ENCODE measurements around the gene CFAP299.
A peak's percentile ranks its signal among the peaks of the same experiment; 100 is the strongest.

The CFAP299 gene

DNA sequence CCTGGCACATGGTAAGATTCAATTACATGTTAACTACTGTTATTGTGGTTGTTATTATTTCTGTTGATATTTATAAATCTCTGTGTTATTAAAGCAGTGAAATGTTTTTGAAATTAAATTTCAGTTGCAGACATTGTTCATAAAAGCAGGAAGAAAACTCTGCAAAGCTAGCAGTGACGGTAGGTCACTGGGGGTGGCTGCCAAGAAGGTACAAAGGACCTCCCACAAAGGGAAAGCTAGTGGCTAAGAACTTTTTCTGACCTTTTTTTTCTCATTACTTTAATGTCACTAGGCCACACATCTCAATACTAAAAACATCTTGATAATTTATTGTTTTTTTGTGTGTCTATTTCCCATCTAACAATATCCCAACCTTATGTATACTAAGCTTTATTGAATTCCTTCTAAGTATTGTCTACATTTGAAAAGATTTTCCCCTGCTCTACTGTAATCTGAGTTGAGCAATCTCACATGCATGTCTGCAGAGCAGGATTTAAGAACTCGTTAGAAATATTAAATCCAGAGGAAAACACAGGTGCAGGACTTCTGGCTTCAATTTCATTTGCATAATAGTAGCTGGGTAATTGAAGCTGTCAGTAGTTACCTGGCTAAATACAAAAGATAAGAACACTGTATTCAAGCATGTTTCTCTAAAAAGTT is 197.3 kb downstream of the CFAP299 start:
- DNase-seq: peak; percentile 33

GRCh38 chr4:80535551-80535950 is 200.0 kb downstream of the CFAP299 start:
- DNase-seq: peak; percentile 13

DNA sequence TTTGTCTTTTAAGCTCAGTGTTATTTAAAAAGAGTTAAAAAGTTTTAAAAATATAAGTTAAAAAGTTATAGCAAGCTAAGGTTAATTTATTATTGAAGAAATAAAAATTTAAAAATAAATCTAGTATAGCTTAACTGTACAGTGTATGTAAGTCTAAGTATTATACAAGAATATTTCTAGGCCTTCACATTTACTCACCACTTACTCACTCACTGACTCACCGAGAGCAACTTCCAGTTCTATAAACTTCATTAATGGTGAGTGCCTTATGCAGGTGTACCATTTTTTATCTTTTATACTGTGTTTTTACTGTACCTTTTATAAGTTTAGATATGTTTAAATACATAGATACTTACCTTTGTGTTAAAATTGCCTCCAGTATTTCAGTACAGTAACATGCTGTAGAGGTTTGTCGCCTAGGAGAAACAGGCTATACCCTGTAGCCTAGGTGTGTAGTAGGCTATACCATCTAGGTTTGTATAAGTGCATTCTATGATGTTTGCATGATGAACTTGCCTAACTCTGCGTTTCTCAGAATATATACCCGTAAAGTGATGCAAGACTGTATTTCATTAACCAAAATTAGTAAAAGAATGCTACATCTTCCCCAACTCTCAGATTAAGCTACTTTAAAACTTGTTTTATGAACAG is 202.9 kb downstream of the CFAP299 start:
- DNase-seq: no peak

DNA sequence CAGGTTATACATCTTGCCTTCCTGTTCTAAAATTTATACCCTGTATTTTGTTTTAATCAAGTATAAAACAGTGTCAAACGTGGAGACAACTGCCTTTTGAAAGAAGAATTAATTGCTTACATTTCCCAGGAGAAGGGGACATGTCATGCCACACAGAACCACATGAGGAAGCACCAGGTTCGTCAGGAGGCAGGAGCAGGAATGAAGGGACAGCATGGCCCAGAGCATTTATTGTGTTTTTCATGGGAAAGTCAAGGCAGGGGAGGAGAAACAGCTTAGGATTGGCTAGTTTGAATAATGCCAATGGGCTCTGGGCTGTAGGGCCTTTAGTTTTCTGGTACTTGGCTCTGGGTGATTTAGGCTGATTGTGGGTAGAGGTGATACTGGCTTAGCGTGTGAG is 203.7 kb downstream of the CFAP299 start:
- DNase-seq: peak; percentile 6

GRCh38 chr4:80540349-80540748 is 204.8 kb downstream of the CFAP299 start:
- DNase-seq: peak; percentile 3

GRCh38 chr4:80540785-80541469 is 205.4 kb downstream of the CFAP299 start:
- DNase-seq: no peak

DNA sequence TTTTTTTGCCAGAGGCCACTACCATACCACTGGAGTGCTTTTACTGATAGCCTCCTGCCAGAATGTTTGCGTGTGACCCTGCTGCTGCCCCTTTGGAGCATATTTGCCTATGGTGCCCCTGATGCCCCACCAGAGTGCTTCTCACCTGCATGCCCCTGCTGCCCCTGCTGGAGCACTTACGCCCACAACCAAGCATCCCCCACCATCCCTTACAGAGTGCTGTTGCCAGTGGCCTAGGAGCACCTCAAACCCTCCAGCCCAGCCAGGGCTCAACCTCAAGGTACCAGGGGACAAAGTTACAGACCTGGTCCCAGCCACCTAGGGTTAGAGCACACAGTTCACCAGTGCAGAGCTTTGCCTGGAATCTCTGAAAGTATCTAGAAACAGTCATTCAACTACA is 207.2 kb downstream of the CFAP299 start:
- no peak for DNase-seq

DNA sequence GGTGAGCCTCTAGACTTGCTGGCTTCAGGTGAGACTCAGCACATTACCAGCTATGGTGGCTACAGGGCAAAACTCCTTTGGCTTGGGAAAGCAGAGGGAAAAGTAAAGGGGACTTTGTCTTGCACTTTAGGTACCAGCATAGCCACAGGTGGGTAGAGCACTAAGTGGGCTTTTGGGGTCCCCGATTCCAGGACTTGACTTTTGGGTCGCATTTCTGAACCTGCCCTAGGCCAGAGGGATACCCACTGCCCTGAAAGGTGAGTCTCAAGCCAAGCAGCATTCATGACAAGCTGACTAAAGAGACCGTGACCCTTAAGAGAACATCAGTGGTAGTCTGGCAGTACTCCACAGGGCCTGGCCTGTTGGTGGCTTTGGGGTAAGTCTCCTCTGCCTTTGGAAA is 224.8 kb downstream of the CFAP299 start:
- DNase-seq: no peak

GRCh38 chr4:80566203-80566872 is 230.8 kb downstream of the CFAP299 start:
- DNase-seq: peak; percentile 39

DNA sequence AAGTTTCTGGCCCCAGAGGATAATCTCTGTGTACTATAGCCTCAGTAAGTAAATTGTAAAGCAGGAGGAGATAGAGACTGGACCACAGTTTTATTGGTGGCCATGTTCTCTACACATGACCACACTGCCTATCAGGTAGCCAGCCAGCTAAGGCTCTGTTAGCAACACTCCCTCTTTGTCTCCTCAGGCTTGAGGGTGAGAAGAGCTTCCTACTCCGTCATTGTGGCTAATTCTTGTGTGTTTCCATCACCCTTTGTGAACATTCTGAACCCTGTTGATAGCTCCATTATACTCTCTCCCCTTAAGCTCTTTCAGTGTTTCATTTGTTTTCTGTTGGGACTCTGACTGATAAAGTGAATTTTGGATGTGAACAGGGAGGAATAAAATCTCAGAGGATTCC is 233.4 kb downstream of the CFAP299 start:
- no peak for DNase-seq

- DNase-seq: no peak
Observed at GRCh38 chr4:80576796-80577195, 241.3 kb downstream of the CFAP299 start.

- no peak for DNase-seq
Observed at GRCh38 chr4:80578001-80578400, 242.5 kb downstream of the CFAP299 start.

- DNase-seq: no peak
Observed at GRCh38 chr4:80585542-80585941, 250.0 kb downstream of the CFAP299 start.

DNA sequence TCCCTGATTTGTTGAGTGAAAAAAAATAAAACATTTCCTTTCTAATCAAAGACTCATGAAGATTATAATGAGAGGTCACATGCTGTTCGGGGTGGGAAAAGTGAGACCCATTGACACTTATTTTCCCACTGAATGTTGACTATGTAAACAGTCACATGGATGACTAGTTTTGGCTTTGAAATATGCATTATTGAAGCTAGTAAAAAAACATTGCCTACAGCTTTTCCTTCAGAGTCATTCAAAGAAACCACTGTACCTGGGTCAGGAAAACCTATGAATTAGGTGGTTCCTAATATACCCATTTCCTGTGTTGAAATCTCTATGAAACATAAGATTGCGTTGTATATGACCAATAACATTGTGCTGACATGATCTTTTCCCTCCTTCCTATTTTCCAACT is 251.2 kb downstream of the CFAP299 start:
- peak; percentile 7 for DNase-seq

GRCh38 chr4:80587871-80588385 is 252.4 kb downstream of the CFAP299 start:
- DNase-seq: peak; percentile 5

DNA sequence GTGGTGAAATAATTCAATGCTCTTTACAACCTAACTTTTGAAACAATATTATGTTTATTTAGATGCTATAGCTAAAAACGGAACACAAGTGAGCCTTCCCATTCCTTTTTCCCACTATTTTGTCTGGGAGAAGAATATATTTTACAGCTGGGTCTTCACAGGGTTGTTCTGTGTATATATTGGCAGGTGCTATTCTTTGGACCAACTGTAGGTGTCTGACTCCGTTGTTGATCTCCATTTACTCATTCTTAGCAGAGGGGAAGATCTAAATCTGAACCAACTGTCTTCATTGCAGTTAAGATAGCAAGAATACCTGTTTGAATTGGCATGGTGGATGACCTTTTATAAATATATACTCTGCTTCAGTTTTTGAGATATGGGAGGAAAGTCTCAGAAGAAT is 257.4 kb downstream of the CFAP299 start:
- DNase-seq: no peak

GRCh38 chr4:80594701-80595100 is 259.2 kb downstream of the CFAP299 start:
- no peak for DNase-seq

DNA sequence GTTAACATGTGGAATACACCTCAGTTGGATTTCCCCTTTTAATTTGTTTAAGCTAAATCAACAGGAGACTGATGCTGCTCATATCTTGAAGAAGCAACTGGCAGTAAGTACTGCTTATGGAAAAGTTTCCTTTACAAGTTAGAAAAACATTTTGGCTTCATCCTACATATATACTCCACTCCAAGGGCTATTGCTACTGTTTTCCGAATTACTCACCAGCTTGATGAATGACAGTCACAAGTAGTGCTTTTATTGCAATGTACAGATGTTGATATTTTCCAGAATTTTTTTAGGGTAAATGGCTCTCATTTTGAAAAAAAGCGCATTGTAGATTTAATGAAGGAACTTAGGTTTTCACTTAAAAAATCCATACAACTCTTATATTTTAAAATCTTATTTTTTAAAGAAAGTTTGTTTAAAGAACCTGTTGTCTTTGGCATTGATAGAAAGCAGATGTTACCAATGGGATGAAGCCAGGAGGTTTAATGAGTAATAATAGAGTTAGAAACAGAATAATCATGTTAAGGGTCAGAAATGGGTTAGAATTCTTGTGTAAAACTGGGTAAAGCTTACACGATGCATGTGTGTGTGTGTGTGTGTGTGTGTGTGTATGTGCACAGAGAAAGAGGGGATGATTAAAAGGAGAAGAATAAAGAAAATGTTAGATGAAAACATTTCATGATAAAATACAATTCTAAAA is 272.9 kb downstream of the CFAP299 start:
- DNase-seq: no peak

- no peak for DNase-seq
Observed at GRCh38 chr4:80610199-80610598, 274.7 kb downstream of the CFAP299 start.

DNA sequence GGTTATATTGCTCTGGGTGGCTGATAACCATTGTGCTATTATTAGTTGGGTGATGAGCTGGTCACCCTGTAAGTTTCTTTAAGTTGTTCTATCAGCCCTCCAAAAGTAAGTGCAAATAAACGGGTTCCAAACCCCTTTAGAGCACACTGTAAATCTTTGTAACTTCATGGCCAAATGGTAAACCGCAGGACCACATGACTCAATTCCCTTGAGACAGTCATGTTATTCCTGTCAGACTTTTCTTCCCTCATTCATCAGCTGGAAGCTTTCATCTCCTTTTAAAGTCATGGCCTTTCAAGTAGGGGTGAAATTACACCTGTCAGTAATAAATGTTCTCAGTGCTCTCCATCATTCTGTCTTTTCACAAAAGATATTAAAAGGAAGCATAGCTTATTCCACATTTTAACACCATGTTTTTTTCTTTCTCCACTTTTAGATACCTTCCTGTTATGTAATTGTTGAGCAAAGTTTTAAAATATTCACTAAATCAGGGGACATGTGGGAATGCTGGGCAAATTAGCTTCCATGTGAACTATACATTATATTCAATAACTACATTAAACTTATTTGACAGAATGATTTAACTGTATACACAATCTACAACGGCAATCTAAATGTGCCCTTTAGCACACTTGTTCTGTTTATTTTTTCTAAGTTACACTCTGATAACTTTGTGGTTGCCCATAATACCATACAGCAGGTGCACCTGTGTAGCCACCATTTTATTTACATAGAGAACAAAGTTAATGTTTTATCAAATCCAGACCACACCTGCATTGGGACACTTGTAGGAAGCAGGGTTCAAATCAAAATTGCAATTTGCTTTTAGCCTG is 275.5 kb downstream of the CFAP299 start:
- DNase-seq: no peak

GRCh38 chr4:80611678-80611979 is 276.1 kb downstream of the CFAP299 start:
- DNase-seq: no peak

GRCh38 chr4:80613470-80613869 is 277.9 kb downstream of the CFAP299 start:
- DNase-seq: no peak

Data from COR-L47 (cell line).